Measurements from ENCODE around the gene ZNF732.

ZNF732 gene

DNA sequence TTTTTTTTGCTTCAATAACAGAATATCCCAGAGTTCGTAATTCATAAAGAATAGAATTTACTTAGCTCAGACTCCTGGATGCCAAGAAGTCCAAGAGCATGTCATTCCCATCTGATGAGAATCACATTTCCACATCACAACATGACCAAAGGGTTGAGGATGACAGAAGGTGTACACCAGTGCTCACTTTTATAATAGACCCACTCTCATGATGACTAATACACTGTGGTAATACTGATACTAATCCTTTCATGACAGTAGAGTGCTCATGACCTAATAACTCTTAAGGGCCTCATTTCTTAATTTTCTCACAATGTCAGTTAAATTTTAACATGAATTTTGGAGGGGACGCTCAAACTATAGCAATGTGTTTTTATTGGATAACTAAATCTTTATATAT, 69.2 kb downstream of the ZNF732 start:
- DNase-seq, result no peak
- intact Hi-C loops (cut with DNase I; ENCODE audit: low total_unique reads), result no loop called here
- peaks cover 0 to 3% (median 0%) of the 10 kb centered on the region in 3 donors for H3K9me3 ChIP-seq
- no peak overlapping the region for H3K4me3 ChIP-seq
- H3K4me1 ChIP-seq, result no peaks in the 10 kb centered on the region
- no peaks in the 10 kb centered on the region for H3K36me3 ChIP-seq
- no peaks in the 10 kb centered on the region for H3K27me3 ChIP-seq
- H3K27ac ChIP-seq, result no peak overlapping the region
- TF ChIP-seq, protein P1, sequence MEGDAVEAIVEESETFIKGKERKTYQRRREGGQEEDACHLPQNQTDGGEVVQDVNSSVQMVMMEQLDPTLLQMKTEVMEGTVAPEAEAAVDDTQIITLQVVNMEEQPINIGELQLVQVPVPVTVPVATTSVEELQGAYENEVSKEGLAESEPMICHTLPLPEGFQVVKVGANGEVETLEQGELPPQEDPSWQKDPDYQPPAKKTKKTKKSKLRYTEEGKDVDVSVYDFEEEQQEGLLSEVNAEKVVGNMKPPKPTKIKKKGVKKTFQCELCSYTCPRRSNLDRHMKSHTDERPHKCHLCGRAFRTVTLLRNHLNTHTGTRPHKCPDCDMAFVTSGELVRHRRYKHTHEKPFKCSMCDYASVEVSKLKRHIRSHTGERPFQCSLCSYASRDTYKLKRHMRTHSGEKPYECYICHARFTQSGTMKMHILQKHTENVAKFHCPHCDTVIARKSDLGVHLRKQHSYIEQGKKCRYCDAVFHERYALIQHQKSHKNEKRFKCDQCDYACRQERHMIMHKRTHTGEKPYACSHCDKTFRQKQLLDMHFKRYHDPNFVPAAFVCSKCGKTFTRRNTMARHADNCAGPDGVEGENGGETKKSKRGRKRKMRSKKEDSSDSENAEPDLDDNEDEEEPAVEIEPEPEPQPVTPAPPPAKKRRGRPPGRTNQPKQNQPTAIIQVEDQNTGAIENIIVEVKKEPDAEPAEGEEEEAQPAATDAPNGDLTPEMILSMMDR (IDR thresholded peaks at IDR 0.05), result no peak

DNA sequence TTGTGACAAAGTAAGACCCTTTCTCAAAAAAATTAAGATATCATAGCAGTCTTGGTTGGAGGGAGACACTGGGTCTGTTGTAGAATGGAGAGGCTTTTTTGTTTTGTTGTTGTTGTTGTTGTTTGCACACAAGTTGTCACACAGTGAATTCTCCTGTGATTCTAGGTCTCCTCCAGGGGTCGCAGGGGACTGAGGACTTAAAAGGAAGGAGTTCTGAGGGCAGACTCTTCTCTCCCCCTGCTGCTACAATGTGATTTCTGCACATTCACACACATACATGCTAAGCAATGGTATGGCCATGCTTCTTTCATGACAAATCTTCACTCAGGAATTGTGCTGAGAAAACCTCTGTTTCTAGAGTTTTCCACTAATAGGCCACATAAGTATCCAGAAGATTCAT, 71.1 kb downstream of the ZNF732 start:
- no peak overlapping the region for H3K27ac ChIP-seq
- H3K36me3 ChIP-seq, result no peaks in the 10 kb centered on the region
- H3K9me3 ChIP-seq, result peaks cover 0 to 11% (median under 1%) of the 10 kb centered on the region in 3 donors
- intact Hi-C loops (cut with DNase I; ENCODE audit: low total_unique reads), result no loop called here
- DNase-seq, result no peak
- H3K4me1 ChIP-seq, result no peaks in the 10 kb centered on the region
- TF ChIP-seq, protein P1 (IDR thresholded peaks at IDR 0.05), result no peak
- no peaks in the 10 kb centered on the region for H3K27me3 ChIP-seq
- no peak overlapping the region for H3K4me3 ChIP-seq

DNA sequence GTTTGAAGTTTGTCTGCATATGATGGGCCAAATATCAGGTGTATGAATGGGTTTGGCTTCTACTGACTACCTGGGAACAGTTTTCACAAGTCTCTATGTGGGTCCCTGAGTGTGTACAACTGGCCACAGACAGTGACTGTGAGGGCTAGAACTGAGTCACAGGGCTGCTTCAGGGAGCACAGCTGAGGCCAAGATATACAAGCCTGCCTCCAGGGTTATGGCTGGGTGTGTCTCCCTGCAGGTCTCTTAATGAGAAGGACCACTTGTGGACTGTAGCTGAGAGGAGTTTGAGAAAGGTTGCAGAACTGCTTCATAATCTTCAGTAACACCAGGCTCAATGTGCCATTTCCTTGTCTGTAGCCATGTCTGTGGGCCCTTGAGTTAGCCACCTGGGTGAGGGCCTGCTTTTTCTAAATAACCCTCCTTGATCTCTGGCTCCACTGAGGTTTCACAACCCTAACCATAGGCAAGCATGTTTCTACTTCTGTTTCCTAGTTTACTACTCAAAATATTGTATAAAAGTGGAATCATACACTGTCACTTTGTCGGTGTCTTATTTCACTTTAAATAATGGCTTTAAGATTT, 81.3 kb downstream of the ZNF732 start:
- no peak for DNase-seq
- Histone ChIP-seq H3K27ac (no peak overlapping the region), H3K27me3 (no peaks in the 10 kb centered on the region), H3K9me3 (peaks cover 0 to 24% (median 4%) of the 10 kb centered on the region in 3 donors), H3K4me3 (no peak overlapping the region), H3K4me1 (no peaks in the 10 kb centered on the region), H3K36me3 (peaks cover 0 to 8% (median 0%) of the 10 kb centered on the region in 3 donors)
- TF ChIP-seq, protein P1 (IDR thresholded peaks at IDR 0.05), result no peak
- intact Hi-C loops (cut with DNase I; ENCODE audit: low total_unique reads), result no loop called here
